ENCODE data around the gene RAVER2. TPM values are rescaled to one million over a fixed set of nuclear protein-coding genes. Genes with fewer than 3 reads are reported as not detected.

The RAVER2 gene
- total and polyA plus RNA-seq, 2 experiments from 2014 or later = 10.8 to 24.0 TPM

DNA sequence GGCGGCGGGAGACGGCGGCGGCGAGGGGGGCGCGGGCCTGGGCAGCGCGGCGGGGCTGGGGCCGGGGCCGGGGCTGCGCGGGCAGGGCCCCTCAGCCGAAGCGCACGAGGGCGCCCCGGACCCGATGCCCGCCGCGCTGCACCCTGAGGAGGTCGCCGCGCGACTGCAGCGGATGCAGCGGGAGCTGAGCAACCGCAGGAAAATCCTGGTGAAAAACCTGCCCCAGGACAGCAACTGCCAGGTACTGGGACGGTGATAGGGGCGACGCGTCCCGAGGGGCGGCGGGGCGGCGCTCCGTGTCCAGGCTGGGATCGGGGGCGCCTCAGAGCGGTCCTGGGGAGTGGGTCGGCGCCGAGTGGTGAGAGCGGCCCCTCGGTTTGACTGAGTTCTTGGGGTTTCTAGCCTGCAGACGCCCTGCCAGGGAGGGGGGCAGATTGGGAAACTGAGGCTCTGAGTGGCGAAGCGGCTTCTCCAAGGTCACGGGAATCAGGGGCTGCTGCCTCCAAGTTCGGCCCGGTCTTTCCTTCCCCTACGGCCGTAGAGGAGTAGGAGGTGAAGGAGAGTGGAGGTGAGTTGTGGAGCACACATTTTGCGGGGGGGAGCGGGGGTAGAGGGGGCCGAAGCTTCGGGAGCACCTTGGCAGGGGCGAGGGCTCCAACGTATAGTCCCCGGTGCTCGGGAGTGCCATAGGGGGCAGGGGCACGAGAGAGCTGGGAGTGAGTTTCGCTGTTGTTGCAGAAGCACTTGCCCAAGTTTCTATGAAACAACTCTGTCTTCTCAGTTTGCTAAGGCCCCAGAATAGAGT is 508 bp downstream of the RAVER2 start:
- H3K27ac ChIP-seq = peak overlapping the region; percentile 59
- no peaks in the 10 kb centered on the region for H3K36me3 ChIP-seq
- no peaks in the 10 kb centered on the region for H3K27me3 ChIP-seq
- peak; percentile 52 to 56 for DNase-seq (ENCODE audit: low read depth in 1 of 2, low spot score in 1 of 2)
- H3K9me3 ChIP-seq (ENCODE audit: low read depth) = no peaks in the 10 kb centered on the region
- peaks cover 13% of the 10 kb centered on the region for H3K4me1 ChIP-seq (ENCODE audit: low read depth)
- no peak for TF ChIP-seq CTCF (IDR thresholded peaks at IDR 0.05; ENCODE audit: low read depth, low read length)
- H3K4me3 ChIP-seq = peak overlapping the region; percentile 98

GRCh38 chr1:64745986-64746940 is 1.4 kb downstream of the RAVER2 start:
- no peaks in the 10 kb centered on the region for H3K9me3 ChIP-seq (ENCODE audit: low read depth)
- peak overlapping the region; percentile 59 for H3K27ac ChIP-seq
- peaks cover 13% of the 10 kb centered on the region for H3K4me1 ChIP-seq (ENCODE audit: low read depth)
- DNase-seq (ENCODE audit: low read depth in 1 of 2, low spot score in 1 of 2) = no peak
- H3K27me3 ChIP-seq = no peaks in the 10 kb centered on the region
- no peak for TF ChIP-seq CTCF (IDR thresholded peaks at IDR 0.05; ENCODE audit: low read depth, low read length)
- peak overlapping the region; percentile 98 for H3K4me3 ChIP-seq
- H3K36me3 ChIP-seq = no peaks in the 10 kb centered on the region

- H3K36me3 ChIP-seq = no peaks in the 10 kb centered on the region
- H3K27me3 ChIP-seq = no peaks in the 10 kb centered on the region
- H3K9me3 ChIP-seq (ENCODE audit: low read depth) = no peaks in the 10 kb centered on the region
- H3K4me1 ChIP-seq (ENCODE audit: low read depth) = peaks cover 13% of the 10 kb centered on the region
- no peak overlapping the region for H3K4me3 ChIP-seq
- no peak for DNase-seq (ENCODE audit: low read depth in 1 of 2, low spot score in 1 of 2)
- no peak overlapping the region for H3K27ac ChIP-seq
- no peak for TF ChIP-seq CTCF (IDR thresholded peaks at IDR 0.05; ENCODE audit: low read depth, low read length)
Observed at GRCh38 chr1:64748222-64748621, 3.3 kb downstream of the RAVER2 start.

GRCh38 chr1:64748706-64749105 is 3.8 kb downstream of the RAVER2 start:
- Histone ChIP-seq H3K4me1 (ENCODE audit: low read depth) (peaks cover 13% of the 10 kb centered on the region), H3K27me3 (no peaks in the 10 kb centered on the region), H3K36me3 (no peaks in the 10 kb centered on the region), H3K4me3 (no peak overlapping the region), H3K27ac (no peak overlapping the region), H3K9me3 (ENCODE audit: low read depth) (no peaks in the 10 kb centered on the region)
- no peak for TF ChIP-seq CTCF (IDR thresholded peaks at IDR 0.05; ENCODE audit: low read depth, low read length)
- DNase-seq (ENCODE audit: low read depth in 1 of 2, low spot score in 1 of 2) = no peak

GRCh38 chr1:64750092-64750491 is 5.2 kb downstream of the RAVER2 start:
- Histone ChIP-seq H3K9me3 (ENCODE audit: low read depth) (no peaks in the 10 kb centered on the region), H3K4me1 (ENCODE audit: low read depth) (peaks cover 14% of the 10 kb centered on the region), H3K4me3 (no peak overlapping the region), H3K36me3 (no peaks in the 10 kb centered on the region), H3K27me3 (no peaks in the 10 kb centered on the region), H3K27ac (no peak overlapping the region)
- no peak for DNase-seq (ENCODE audit: low read depth in 1 of 2, low spot score in 1 of 2)
- no peak for TF ChIP-seq CTCF (IDR thresholded peaks at IDR 0.05; ENCODE audit: low read depth, low read length)

Measured in cardiac muscle cell (in vitro differentiated cells and primary cell).